ENCODE results near the gene C16orf92. TPM values are rescaled to one million over a fixed set of nuclear protein-coding genes. Genes with fewer than 3 reads are reported as not detected.

Gene C16orf92
- total RNA-seq, 1 experiment from 2014 or later: not detected

- intact Hi-C loops (cut with micrococcal nuclease; ENCODE audit: unreplicated experiment): loop anchor here (2.0 to 5.0 kb wide), 2 partner anchors 68 to 185 kb away; partner anchors contain the start of gene KCTD13
- peak within 1 kb of the TSS; percentile 78 for H3K4me2 ChIP-seq
These were observed 27.6 kb upstream of the C16orf92 start, which contains the start of gene HIRIP3 for GRCh38 chr16:29995324-29995910. Gene HIRIP3, minus strand, starts transcription at chr16:29995617. Its CDS starts 12 bp downstream, at chr16:29995605.

GRCh38 chr16:29995911-29996765 lies 26.9 kb upstream of the C16orf92 start, which contains the start of gene INO80E:
Gene INO80E, plus strand, starts transcription at chr16:29996241. Its CDS starts 70 bp downstream, at chr16:29996311.
- peaks cover 36% of the 10 kb centered on the region for H3F3A ChIP-seq (ENCODE audit: insufficient read depth, low read depth)
- intact Hi-C loops (cut with micrococcal nuclease; ENCODE audit: unreplicated experiment): loop anchor here (1.0 to 5.0 kb wide), 4 partner anchors 69 to 185 kb away; partner anchors contain the start of genes ASPHD1, CDIPT and KCTD13
- H4K20me1 ChIP-seq (ENCODE audit: insufficient read depth): no peaks in the 10 kb centered on the region
- H3K4me2 ChIP-seq: peak within 1 kb of the TSS; percentile 78
- H3K9me2 ChIP-seq (ENCODE audit: insufficient read depth): no peaks in the 10 kb centered on the region
- peak within 1 kb of the TSS; percentile 74 for H3K27ac ChIP-seq
- DNase-seq: peak; percentile 91 to 100
- peaks cover 11% of the 10 kb centered on the region for H3K79me2 ChIP-seq (ENCODE audit: low read depth)
- no peaks in the 10 kb centered on the region for H3K9me3 ChIP-seq (ENCODE audit: insufficient read depth, low read depth)
- no TSS peak for BruUV-seq (replicated peaks)
- H3K27me3 ChIP-seq (ENCODE audit: insufficient read depth, low read depth): no peaks in the 10 kb centered on the region
- ChIA-PET CTCF (no interaction called here), POLR2A (ENCODE audit: unreplicated experiment) (interaction anchor here (0.6 to 0.7 kb wide), 2 partner anchors 20 to 23 kb away, joined by 3 to 5 read pairs; no protein-coding TSS in a partner anchor)
- TF ChIP-seq CTCF (conservative IDR thresholded peaks at IDR 0.05) (no peak), EZH2 (IDR thresholded peaks at IDR 0.05; ENCODE audit: low read depth) (no peak)
- no peaks in the 10 kb centered on the region for H3K36me3 ChIP-seq (ENCODE audit: low read depth)
- peak within 1 kb of the TSS; percentile 99 for H2AFZ ChIP-seq
- peaks cover 25% of the 10 kb centered on the region for H3K4me1 ChIP-seq (replicated peaks; ENCODE audit: insufficient read depth)
- peak within 1 kb of the TSS; percentile 72 for H3K4me3 ChIP-seq

More at GRCh38 chr16:29995324-29995910, 27.6 kb upstream of the C16orf92 start, which contains the start of gene HIRIP3:
- H3F3A ChIP-seq (ENCODE audit: insufficient read depth, low read depth): peaks cover 36% of the 10 kb centered on the region
- no peaks in the 10 kb centered on the region for H3K36me3 ChIP-seq (ENCODE audit: low read depth)
- peak within 1 kb of the TSS; percentile 72 for H3K4me3 ChIP-seq
- peak; percentile 77 to 87 for DNase-seq
- H2AFZ ChIP-seq: peak within 1 kb of the TSS; percentile 99
- CTCF ChIA-PET: interaction anchor here (1.0 kb wide), 1 partner anchor 22 kb away, joined by 5 read pairs; the partner anchor contains the start of gene TAOK2
- H3K79me2 ChIP-seq (ENCODE audit: low read depth): peaks cover 11% of the 10 kb centered on the region
- no peaks in the 10 kb centered on the region for H4K20me1 ChIP-seq (ENCODE audit: insufficient read depth)
- H3K4me1 ChIP-seq (replicated peaks; ENCODE audit: insufficient read depth): peaks cover 25% of the 10 kb centered on the region
- H3K27me3 ChIP-seq (ENCODE audit: insufficient read depth, low read depth): no peaks in the 10 kb centered on the region
- H3K27ac ChIP-seq: peak within 1 kb of the TSS; percentile 74
- H3K9me3 ChIP-seq (ENCODE audit: insufficient read depth, low read depth): no peaks in the 10 kb centered on the region
- BruUV-seq (replicated peaks): TSS peak; percentile 64
- TF ChIP-seq CTCF (conservative IDR thresholded peaks at IDR 0.05) (no peak), EZH2 (IDR thresholded peaks at IDR 0.05; ENCODE audit: low read depth) (no peak)
- POLR2A ChIA-PET (ENCODE audit: unreplicated experiment): interaction anchor here (0.6 to 0.7 kb wide), 3 partner anchors 19 to 33 kb away, joined by 3 to 5 read pairs (median 4); partner anchors contain the start of gene TMEM219
- no peaks in the 10 kb centered on the region for H3K9me2 ChIP-seq (ENCODE audit: insufficient read depth)

GRCh38 chr16:29996766-29997250 lies 26.2 kb upstream of the C16orf92 start:
- DNase-seq: no peak
- Histone ChIP-seq H2AFZ (peak overlapping the region; percentile 99), H3K79me2 (ENCODE audit: low read depth) (peaks cover 11% of the 10 kb centered on the region), H3K9me2 (ENCODE audit: insufficient read depth) (no peaks in the 10 kb centered on the region), H3K4me2 (peak overlapping the region; percentile 78), H3K4me3 (peak overlapping the region; percentile 72), H3K27ac (no peak overlapping the region), H4K20me1 (ENCODE audit: insufficient read depth) (no peaks in the 10 kb centered on the region), H3K4me1 (replicated peaks; ENCODE audit: insufficient read depth) (peaks cover 25% of the 10 kb centered on the region), H3F3A (ENCODE audit: insufficient read depth, low read depth) (peaks cover 35% of the 10 kb centered on the region), H3K9me3 (ENCODE audit: insufficient read depth, low read depth) (no peaks in the 10 kb centered on the region), H3K36me3 (ENCODE audit: low read depth) (no peaks in the 10 kb centered on the region), H3K27me3 (ENCODE audit: insufficient read depth, low read depth) (no peaks in the 10 kb centered on the region)
- TF ChIP-seq EZH2 (IDR thresholded peaks at IDR 0.05; ENCODE audit: low read depth): no peak
- no peak for TF ChIP-seq CTCF (conservative IDR thresholded peaks at IDR 0.05)
- ChIA-PET POLR2A (ENCODE audit: unreplicated experiment) (no interaction called here), CTCF (no interaction called here)
- BruUV-seq (replicated peaks): no TSS peak
- intact Hi-C loops (cut with micrococcal nuclease; ENCODE audit: unreplicated experiment): loop anchor here (1.0 to 5.0 kb wide), 3 partner anchors 70 to 134 kb away; partner anchors contain the start of genes ASPHD1, CDIPT and KCTD13
